T-helper 2 cell treated with Interferon-gamma antibody and Interleukin-4, amounts not matched to agents 100 ng/mL and 5 ng/mL, for 36 hours (primary cell): ENCODE measurements around the gene CNIH3. TPM values are rescaled to one million over a fixed set of nuclear protein-coding genes. Genes with fewer than 3 reads are reported as not detected.

ENCODE experiments used
- intact Hi-C: fragments of 100-400 bp; cut with micrococcal nuclease; formaldehyde crosslinking; loops from one replicate; pipeline ENCODE4 v1.15.1; 2023
- total RNA-seq: library from RNA; stranded (reverse); gene quantifications from 2 replicates; pipeline ENCODE4 v1.2.3, GENCODE V29; 2022

CNIH3 gene
- total RNA-seq, 1 donor from 2014 or later: 1.2 TPM

DNA sequence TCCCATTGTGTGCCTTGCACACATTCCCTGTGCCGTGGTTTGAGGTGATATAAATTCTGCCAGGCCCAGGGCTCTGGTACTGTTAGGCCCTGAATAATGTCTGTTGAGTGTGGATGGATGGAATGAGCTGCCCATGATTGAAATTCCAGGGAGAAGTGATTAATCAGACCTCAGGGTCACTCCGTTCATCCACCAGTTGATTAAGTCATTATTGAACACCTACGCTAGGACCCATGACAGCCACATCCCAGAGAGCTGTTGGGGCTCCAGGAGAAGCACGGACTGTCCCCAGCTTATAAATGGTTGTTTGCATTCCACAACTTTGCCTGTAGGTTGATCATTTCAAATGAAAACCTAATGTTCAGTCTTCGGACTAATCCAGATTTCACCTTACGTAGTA is 98.4 kb downstream of the CNIH3 start:
- intact Hi-C loops: no loop called here

DNA sequence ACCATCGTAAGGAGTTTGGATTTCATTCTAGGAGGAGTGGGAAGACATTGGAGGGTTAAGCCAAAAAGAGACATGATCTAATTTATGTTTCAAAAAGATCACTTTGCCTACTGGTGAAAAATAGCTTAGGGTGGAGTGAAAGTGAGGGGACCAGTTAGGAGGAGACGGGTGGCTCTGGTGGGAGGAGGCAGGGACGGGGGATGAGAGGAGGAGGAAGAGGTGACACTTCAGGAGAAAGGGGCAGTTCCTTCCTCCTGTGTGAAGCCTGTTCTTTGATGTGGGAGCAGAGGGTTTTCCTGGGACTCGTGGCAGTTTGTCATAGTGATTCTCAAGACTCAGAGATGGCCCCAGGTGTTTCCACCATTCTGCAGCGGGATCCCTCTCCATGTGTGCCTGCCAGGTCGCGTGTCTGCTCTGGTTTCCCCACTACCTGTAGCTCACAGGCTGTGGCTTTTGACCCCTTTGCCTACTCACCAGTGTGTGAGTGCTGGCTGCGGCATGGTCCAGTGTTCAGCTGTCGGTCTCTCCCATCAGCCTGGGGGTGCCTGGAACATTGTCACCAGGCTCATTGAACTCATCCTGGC is 102.4 kb downstream of the CNIH3 start:
- intact Hi-C loops: no loop called here

DNA sequence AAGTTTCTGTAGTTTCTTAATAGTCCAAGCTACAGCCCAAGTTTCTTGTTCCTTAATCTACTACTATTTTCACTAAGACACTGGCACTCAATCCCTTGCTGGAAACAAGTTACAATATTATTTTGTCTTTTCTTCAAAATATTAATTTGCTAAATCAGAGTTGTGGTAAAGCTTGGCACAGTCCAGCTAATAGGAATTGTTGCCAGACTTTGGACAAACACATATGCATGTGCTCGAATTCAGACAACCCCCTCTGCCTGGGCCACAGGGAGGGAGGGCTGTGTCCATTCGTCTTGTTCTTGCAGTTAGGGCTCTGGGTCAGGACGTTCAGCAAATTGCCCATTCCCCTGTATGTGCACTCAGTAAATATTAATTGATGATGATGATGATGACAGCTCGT is 103.6 kb downstream of the CNIH3 start:
- intact Hi-C loops: no loop called here

DNA sequence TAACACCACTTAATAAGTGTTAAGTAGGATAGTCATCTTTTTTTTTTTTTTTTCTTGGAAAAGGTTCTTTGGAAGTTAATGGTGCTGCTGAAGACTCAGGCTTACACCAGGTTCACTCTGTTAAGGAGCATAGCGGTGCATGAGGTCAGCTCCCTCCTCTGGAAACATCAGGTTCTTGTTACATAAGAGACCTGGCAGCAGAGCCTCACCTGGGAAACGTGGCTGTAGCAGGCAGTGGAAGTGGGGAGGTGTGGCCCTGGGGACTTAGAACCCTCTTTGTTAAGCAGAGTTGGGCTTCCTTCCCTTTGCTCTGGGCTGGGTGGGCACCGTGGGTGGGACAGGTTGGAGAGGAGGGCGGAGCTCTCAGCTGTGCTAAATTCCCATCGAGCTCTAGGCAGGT is 104.1 kb downstream of the CNIH3 start:
- intact Hi-C loops: no loop called here

GRCh38 chr1:224721000-224721399 is 104.9 kb downstream of the CNIH3 start:
- intact Hi-C loops: no loop called here

DNA sequence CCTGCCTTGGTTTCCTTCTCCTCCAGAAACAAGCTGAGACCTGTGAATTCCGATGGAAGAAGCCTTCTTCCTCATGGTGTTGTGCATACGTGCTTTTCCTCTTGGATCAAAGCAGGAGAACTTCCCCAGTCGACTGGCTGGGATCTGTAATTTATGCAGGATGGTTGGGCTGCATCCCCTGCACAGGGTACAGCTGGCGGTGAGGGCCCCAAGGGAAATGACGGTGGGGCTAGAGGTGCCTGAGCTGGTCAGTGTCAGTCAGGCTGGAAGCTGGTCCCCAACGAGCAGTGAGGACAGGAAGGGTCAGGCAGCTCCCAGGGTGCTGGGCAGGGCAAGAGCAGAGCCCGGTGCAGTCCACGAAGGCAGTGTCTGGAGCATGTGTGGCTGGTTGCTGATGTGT is 106.7 kb downstream of the CNIH3 start:
- intact Hi-C loops: no loop called here

DNA sequence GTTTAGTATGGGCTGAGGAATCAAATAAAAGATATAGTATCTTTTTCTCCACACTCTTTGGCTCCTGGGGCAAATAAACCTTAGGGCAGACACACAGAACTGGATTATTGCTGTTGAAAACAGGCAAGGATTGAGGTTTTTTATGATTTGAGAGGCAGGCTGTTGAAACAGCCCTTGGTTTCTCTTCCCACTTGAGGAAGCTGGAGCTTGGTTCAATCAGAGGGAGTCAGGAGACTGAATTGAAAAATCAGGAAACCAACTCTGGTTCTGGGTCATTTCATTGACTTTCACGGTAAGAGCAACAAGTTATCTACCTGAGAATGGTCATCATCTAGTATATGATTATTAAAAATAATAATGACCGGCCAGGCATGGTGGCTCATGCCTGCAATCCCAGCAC is 108.4 kb downstream of the CNIH3 start:
- intact Hi-C loops: no loop called here

- intact Hi-C loops: no loop called here
Measured at GRCh38 chr1:224726441-224727182, 110.5 kb downstream of the CNIH3 start.

GRCh38 chr1:224727351-224728289 is 111.5 kb downstream of the CNIH3 start:
- intact Hi-C loops: no loop called here

- intact Hi-C loops: no loop called here
Measured at GRCh38 chr1:224730540-224730939, 114.4 kb downstream of the CNIH3 start.

DNA sequence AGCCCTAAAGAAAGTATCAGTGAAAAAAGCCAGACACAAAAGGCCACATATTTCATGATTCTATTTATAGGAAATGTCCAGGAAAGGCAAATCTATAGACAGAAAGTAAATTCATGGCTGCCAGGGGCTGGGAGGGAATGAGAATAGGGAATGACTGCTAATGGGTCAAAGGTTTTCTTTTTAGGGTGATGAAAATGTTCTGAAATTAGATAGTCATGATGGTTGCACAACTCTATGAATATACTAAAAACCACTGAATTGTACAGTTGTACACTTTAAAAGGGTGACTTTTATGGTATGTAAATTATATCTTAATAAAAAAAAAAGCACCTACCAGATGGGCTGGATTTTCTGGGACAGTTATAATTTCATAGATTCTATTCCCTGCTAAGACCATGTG is 114.8 kb downstream of the CNIH3 start:
- intact Hi-C loops: no loop called here

- intact Hi-C loops: no loop called here
Measured at GRCh38 chr1:224731633-224732032, 115.5 kb downstream of the CNIH3 start.

DNA sequence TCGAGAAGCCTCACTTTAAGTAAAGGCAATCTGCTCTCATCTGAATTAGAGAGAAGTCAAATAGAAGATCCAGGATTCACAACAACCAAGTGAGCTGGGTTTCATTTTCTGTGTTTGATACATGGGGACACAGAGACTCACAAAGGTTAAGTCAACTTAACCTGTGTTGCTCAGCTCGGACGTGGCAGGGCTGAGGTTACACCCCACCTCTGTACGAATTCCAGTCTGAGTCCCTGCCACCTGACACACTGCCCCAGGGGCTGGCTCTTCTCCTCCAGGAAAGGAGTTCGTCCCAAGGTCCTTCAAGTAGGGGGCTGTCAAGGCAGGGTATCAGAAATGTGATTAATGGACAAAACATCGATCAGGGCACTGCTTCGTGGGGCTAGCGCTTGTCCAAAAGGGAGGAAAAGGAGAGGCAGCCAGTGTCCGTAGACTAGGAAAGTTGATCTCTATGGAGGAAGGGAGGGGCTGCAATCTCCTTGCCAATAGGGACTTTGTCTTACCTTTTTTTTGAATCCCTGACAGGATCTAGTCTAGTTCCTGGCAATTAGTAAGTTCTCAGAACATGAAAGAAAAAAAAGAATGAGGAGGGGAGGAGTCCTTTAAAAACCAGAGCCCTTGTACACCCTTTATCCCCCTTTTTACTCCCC is 116.4 kb downstream of the CNIH3 start:
- intact Hi-C loops: no loop called here

DNA sequence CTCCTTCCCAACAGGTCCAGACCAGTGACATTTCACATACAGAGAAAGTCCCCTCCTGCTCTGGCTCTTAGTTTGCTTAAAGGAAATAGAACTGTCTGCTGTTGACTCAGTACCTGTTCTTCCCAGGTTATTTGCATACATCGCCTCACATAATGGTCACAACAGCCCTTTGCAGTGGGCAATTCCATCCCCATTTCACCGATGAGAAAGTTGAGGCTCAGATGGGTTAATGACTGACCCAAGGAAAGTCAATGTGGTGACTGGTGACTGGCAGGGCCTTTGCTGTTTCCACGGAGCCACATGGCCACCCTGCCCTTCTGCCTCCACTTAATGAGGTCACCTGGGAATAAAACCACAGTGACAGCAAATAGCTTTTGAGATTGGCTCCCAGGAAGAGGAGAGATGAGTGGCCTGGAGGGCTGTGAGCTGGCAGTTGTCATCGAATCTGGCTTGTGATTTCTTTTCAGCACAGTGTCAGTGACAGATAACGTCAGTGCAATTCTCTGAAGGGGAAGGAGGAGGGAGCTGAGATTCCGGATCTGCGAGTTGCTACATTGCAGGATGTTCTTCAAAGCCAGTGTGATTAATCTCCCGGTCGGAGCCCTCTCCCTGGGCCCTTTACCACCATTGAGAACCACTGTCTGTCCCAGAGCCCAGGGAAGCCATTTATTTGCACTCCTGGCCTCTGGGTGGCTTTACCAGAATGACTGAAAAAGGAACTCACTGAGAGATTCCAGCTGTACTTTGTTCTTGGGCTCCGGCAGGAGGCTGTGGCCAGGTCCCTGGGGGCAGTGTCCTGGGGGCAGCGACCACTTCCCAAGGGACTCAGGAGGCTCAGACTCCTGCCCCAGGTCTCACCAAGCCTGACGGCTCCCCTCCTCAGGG is 117.2 kb downstream of the CNIH3 start:
- intact Hi-C loops: no loop called here

DNA sequence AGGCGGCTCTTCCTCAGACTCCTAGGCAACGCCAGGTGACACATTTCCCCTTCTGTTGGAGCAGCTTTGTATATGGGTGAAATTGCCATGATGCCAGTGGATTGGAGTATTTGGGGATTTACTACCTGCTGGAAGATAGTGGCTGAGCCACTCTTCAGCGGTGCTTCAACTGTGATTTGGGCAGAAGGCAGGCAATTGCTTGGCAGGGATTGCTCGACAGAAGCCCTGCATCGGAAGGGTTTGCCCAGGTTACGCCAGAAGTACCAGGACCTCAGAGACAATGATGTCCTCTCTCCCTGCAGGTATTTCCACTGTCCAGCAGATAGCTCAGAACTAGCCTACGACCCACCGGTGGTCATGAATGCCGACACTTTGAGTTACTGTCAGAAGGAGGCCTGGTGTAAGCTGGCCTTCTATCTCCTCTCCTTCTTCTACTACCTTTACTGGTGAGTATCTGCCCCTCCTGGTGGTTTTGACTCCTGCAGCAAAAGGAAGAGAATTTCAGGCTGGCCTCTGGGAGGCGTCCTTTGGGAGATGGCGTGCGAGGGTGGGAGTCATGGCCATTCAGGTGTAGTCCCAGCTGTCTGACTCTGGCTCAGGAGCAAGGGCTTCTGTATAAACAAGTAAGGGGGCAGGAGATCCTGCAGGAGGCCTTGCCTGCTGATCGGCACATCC is 118.3 kb downstream of the CNIH3 start:
- intact Hi-C loops: no loop called here

DNA sequence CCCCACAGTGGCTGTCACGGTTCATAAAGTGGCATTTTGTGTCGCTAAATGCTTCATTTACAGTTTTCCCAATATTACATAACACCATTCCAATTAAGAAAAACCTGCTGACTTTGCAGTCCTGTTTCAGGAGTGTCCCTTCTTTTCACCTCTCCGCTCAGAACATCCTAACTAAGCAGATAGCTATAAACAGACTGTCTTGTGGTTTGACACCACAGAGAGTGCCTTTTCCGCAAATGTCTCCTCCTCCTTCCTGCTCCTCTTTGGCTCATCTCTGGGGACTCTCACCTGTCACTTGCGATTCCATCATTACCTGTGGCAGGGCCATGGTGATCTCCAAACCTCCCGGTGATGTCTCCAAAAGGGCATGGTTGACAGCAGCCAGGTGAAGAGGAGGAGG is 119.0 kb downstream of the CNIH3 start:
- intact Hi-C loops: no loop called here

- intact Hi-C loops: no loop called here
Measured at GRCh38 chr1:224736619-224737352, 120.7 kb downstream of the CNIH3 start.

DNA sequence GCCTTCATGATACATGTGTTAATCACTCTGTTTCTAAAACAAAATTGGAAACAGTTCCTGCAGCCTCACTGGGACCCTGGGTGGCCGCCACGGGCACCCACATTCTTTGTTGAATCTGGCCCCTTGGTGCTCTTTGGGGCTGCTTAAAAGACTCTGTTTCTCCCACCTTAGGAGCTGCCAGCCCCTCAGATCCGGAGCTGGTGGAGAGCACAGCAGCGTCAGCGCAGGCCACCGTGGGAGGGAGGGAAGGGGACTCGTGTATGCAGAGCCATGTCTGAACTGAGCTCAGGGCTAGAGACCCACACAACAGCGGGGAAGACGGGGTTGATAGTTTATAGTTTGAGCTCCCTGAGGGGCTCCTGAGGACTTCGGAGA is 121.2 kb downstream of the CNIH3 start:
- intact Hi-C loops: no loop called here

GRCh38 chr1:224739303-224739996 is 123.3 kb downstream of the CNIH3 start:
- intact Hi-C loops: no loop called here
